Measurements from ENCODE around the gene PLS3. TPM values are rescaled to one million over a fixed set of nuclear protein-coding genes. Genes with fewer than 3 reads are reported as not detected.

The PLS3 gene
- total and polyA plus RNA-seq, 2 of the 4 experiments (the other 2 are of a cell fraction), result 158 to 252 TPM

DNA sequence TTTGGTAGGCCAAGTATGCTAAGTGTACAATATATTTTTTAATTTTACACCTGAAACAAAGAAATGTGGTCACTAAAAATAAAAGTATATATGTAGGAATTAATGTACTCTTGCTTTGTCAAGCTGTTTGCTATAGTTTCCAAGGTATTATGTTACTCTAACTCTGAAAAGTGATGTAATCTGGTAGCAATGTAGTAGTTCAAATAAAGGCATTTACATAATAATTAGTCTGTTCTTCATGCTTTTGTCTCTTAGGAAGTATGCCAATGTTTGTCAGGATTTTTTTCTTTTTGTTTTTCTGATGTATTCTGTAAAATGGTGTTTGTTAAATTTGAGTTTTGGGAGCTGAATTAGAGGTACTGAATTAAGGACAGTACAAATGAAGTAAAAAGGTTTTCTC is 89.5 kb downstream of the PLS3 start:
- Histone ChIP-seq H4K8ac (ENCODE audit: low read depth in 2 of 2, low read length in 2 of 2) (no peak overlapping the region), H3K9me1 (ENCODE audit: insufficient read depth, low read length) (no peaks in the 10 kb centered on the region), H3K4ac (ENCODE audit: low read depth, low read length) (no peak overlapping the region), H3K56ac (ENCODE audit: extremely low read depth, insufficient read depth, low read length) (no peak overlapping the region), H3K9me3 (ENCODE audit: control insufficient read depth, insufficient read depth, low read length) (no peaks in the 10 kb centered on the region), H2AK9ac (replicated peaks; ENCODE audit: low read depth, low read length, poor library complexity) (no peak overlapping the region), H3K79me1 (ENCODE audit: low read depth in 1 of 2, low read length in 2 of 2) (no peaks in the 10 kb centered on the region; a peak in 1 of 4 replicates), H2BK20ac (ENCODE audit: low read depth, low read length) (no peak overlapping the region), H3K27me3 (ENCODE audit: control insufficient read depth, insufficient read depth, low read length) (peaks cover 7% of the 10 kb centered on the region; the same call in 1 of the 2 replicates), H4K5ac (ENCODE audit: low read depth, low read length) (no peak overlapping the region), H2BK5ac (ENCODE audit: low read depth, low read length, poor library complexity, severe bottlenecking) (no peak overlapping the region), H3K18ac (ENCODE audit: low read depth, low read length) (no peak overlapping the region), H3K9ac (ENCODE audit: low read depth, low read length) (no peak overlapping the region), H2AK5ac (ENCODE audit: low read depth, low read length) (no peak overlapping the region), H3K36me3 (ENCODE audit: control insufficient read depth, insufficient read depth, low read length) (peaks cover 9% of the 10 kb centered on the region), H3K27ac (ENCODE audit: insufficient read depth, low read length) (no peak overlapping the region), H3K23ac (ENCODE audit: low read depth, low read length) (no peak overlapping the region), H2AFZ (replicated peaks; ENCODE audit: low read length, poor library complexity) (no peak overlapping the region), H3K4me2 (ENCODE audit: low read depth, low read length) (no peak overlapping the region), H4K20me1 (ENCODE audit: insufficient read depth, low read length) (no peaks in the 10 kb centered on the region), H3K4me3 (ENCODE audit: insufficient read depth, low read depth, low read length) (no peak overlapping the region), H4K91ac (ENCODE audit: insufficient read depth, low read depth, low read length) (no peak overlapping the region), H2BK15ac (ENCODE audit: low read depth, low read length) (no peak overlapping the region), H3K4me1 (ENCODE audit: control insufficient read depth, insufficient read depth, low read length) (peaks cover 2% of the 10 kb centered on the region), H2BK120ac (ENCODE audit: low read depth, low read length) (no peak overlapping the region), H3K14ac (replicated peaks; ENCODE audit: low read depth, low read length) (no peak overlapping the region)
- intact Hi-C loops (cut with micrococcal nuclease) (loop anchor here (2.0 kb wide), 1 partner anchor 40 kb away; no protein-coding TSS in a partner anchor), dilution Hi-C loops (cut with HindIII; ENCODE audit: low sequenced_read_pairs, unreplicated experiment) (no loop called here), in situ Hi-C loops (cut with MboI; ENCODE audit: low sequenced_read_pairs) (no loop called here)
- DNase-seq (peak; percentile 43), ATAC-seq (ENCODE audit: low read depth) (peak; percentile 42; the same call in 1 of the 2 replicates)
- TF ChIP-seq CEBPB (IDR thresholded peaks at IDR 0.05; ENCODE audit: low read depth, low read length) (peak; percentile 26; the same call in 1 of the 2 replicates), MAFK (IDR thresholded peaks at IDR 0.05; ENCODE audit: low read depth, low read length) (no peak)
- CTCF ChIA-PET, result interaction anchor here (0.5 kb wide), 1 partner anchor 79 kb away, joined by 3 read pairs; no protein-coding TSS in a partner anchor
- POLR2A ChIA-PET (ENCODE audit: unreplicated experiment), result no interaction called here
- BruUV-seq (replicated peaks), result no TSS peak

Measured in IMR-90 (cell line).